ENCODE results near the gene RNF220.

Gene RNF220

GRCh38 chr1:44388551-44388950 lies 16.5 kb upstream of the RNF220 start:
- no peak for TF ChIP-seq CTCF (conservative IDR thresholded peaks at IDR 0.05; ENCODE audit: low read length)
- H3K4me3 ChIP-seq (ENCODE audit: low read length): no peak overlapping the region
- no peak for DNase-seq (ENCODE audit: low read depth)

GRCh38 chr1:44389437-44389836 lies 15.6 kb upstream of the RNF220 start:
- H3K4me3 ChIP-seq (ENCODE audit: low read length): no peak overlapping the region
- DNase-seq (ENCODE audit: low read depth): no peak
- no peak for TF ChIP-seq CTCF (conservative IDR thresholded peaks at IDR 0.05; ENCODE audit: low read length)

- TF ChIP-seq CTCF (conservative IDR thresholded peaks at IDR 0.05; ENCODE audit: low read length): no peak
- DNase-seq (ENCODE audit: low read depth): peak; percentile 71
These were observed 14.8 kb upstream of the RNF220 start for GRCh38 chr1:44390277-44390676.

GRCh38 chr1:44401256-44402228 lies 3.5 kb upstream of the RNF220 start:
- TF ChIP-seq CTCF (conservative IDR thresholded peaks at IDR 0.05; ENCODE audit: low read length): no peak
- DNase-seq (ENCODE audit: low read depth): no peak
- no peak overlapping the region for H3K4me3 ChIP-seq (ENCODE audit: low read length)

More at GRCh38 chr1:44390277-44390676, 14.8 kb upstream of the RNF220 start:
- H3K4me3 ChIP-seq (ENCODE audit: low read length): no peak overlapping the region

- H3K4me3 ChIP-seq (ENCODE audit: low read length): peak overlapping the region; percentile 50
- DNase-seq (ENCODE audit: low read depth): no peak
- TF ChIP-seq CTCF (conservative IDR thresholded peaks at IDR 0.05; ENCODE audit: low read length): no peak
These were observed 1.0 kb downstream of the RNF220 start for GRCh38 chr1:44405798-44406736.

GRCh38 chr1:44406737-44407429 lies 1.8 kb downstream of the RNF220 start:
- TF ChIP-seq CTCF (conservative IDR thresholded peaks at IDR 0.05; ENCODE audit: low read length): no peak
- H3K4me3 ChIP-seq (ENCODE audit: low read length): no peak overlapping the region
- no peak for DNase-seq (ENCODE audit: low read depth)
